PC-3 (cell line): Measurements from ENCODE around the gene DDO. TPM values are rescaled to one million over a fixed set of nuclear protein-coding genes. Genes with fewer than 3 reads are reported as not detected.

ENCODE experiments used
- ATAC-seq: fragments of 200-7000 bp; cut with Tn5 transposase; 2 replicates; pipeline ENCODE4 v1.9.1; 2020; ENCODE audit warnings: mild to moderate bottlenecking, moderate library complexity
- BruUV-seq: library from RNA; stranded (reverse); fragments of 400-500 nt; replicated peaks from 2 replicates; lab custom pipeline; 2021; lab: Mats Ljungman, UMichigan
- CTCF ChIA-PET: fragments of 300-600 bp; sonication (Branson Sonifier 250); formaldehyde crosslinking; loops from one replicate; lab custom pipeline; 2022; ENCODE audit warnings: antibody characterized with exemption; lab: Charles Lee
- POLR2A ChIA-PET: fragments of 300-600 bp; sonication (Branson Sonifier 250); formaldehyde crosslinking; loops from one replicate; lab custom pipeline; 2022; ENCODE audit warnings: antibody characterized with exemption; ENCODE audit not compliant: unreplicated experiment; lab: Charles Lee
- DNase-seq: peaks from one replicate; pipeline ENCODE4 v3.0.0-alpha.2; 2015
- H2AFZ ChIP-seq: fragments of 300-600 bp; sonication (generic); 2 replicates; pipeline ENCODE4 v1.6.0; 2016; ENCODE audit warnings: antibody characterized with exemption, low read length
- H3F3A ChIP-seq: fragments of 300-600 bp; sonication (generic); one replicate; pipeline ENCODE4 v1.6.0; 2017; ENCODE audit warnings: antibody characterized with exemption, low read length, control low read depth, mild to moderate bottlenecking; ENCODE audit not compliant: unreplicated experiment
- H3K27ac ChIP-seq: fragments of 300-600 bp; sonication (generic); 2 replicates; pipeline ENCODE4 v1.5.1; 2016; ENCODE audit warnings: mild to moderate bottlenecking, low read length
- H3K27me3 ChIP-seq: fragments of 300-600 bp; sonication (generic); 2 replicates; pipeline ENCODE4 v1.6.1; 2016; ENCODE audit warnings: low read length, mixed read lengths
- H3K36me3 ChIP-seq: fragments of 300-600 bp; sonication (generic); 2 replicates; pipeline ENCODE4 v1.6.1; 2016; ENCODE audit warnings: low read depth, mixed run types, low read length, mixed read lengths
- H3K4me1 ChIP-seq: fragments of 300-600 bp; sonication (generic); 2 replicates; pipeline ENCODE4 v1.5.1; 2016; ENCODE audit warnings: low read length; ENCODE audit not compliant: insufficient read depth
- H3K4me2 ChIP-seq: fragments of 300-600 bp; sonication (generic); 2 replicates; pipeline ENCODE4 v1.6.0; 2016; ENCODE audit warnings: low read length
- H3K4me3 ChIP-seq: fragments of 300-600 bp; sonication (generic); 2 replicates; pipeline ENCODE4 v1.5.1; 2016; ENCODE audit warnings: mild to moderate bottlenecking, low read length, mixed read lengths
- H3K79me2 ChIP-seq: fragments of 300-600 bp; sonication (generic); 2 replicates; pipeline ENCODE4 v1.6.1; 2017; ENCODE audit warnings: low read length, mixed read lengths
- H3K9ac ChIP-seq: fragments of 300-600 bp; sonication (generic); 2 replicates; pipeline ENCODE4 v1.6.0; 2016; ENCODE audit warnings: mild to moderate bottlenecking, low read length
- H3K9me2 ChIP-seq: fragments of 300-600 bp; sonication (generic); replicated peaks from 2 replicates; pipeline ENCODE4 v1.6.1; 2016; ENCODE audit warnings: mixed run types, low read length, mixed read lengths
- H3K9me3 ChIP-seq: fragments of 300-600 bp; sonication (generic); 2 replicates; pipeline ENCODE4 v1.6.1; 2016; ENCODE audit warnings: low read length, mixed read lengths
- H4K20me1 ChIP-seq: fragments of 300-600 bp; sonication (generic); 2 replicates; pipeline ENCODE4 v1.6.1; 2016; ENCODE audit warnings: low read length, mixed read lengths
- EZH2 ChIP-seq: fragments of 300-600 bp; sonication (generic); IDR thresholded peaks from one replicate; pipeline ENCODE4 v1.6.1; 2017; ENCODE audit warnings: antibody characterized with exemption, mild to moderate bottlenecking, low read length; ENCODE audit not compliant: unreplicated experiment
- EZH2phosphoT487 ChIP-seq: fragments of 300-600 bp; sonication (generic); IDR thresholded peaks from 2 replicates; pipeline ENCODE4 v1.6.1; 2018; ENCODE audit warnings: mild to moderate bottlenecking, antibody characterized with exemption, low read length, borderline replicate concordance
- intact Hi-C: fragments of 100-400 bp; cut with micrococcal nuclease; formaldehyde crosslinking; loops from 2 replicates; pipeline ENCODE4 v1.9.0; 2023
- total RNA-seq: library from RNA; depleted of rRNA; stranded (reverse); fragments of >200 nt; gene quantifications from 2 replicates; pipeline ENCODE4 v1.2.3, GENCODE V29; 2014
- TF ChIP-seq, protein P1 (sequence below): fragments of 300-600 bp; sonication (generic); conservative IDR thresholded peaks from 2 replicates; pipeline ENCODE4 v1.5.1; 2017; ENCODE audit warnings: antibody characterized with exemption, low read depth, mild to moderate bottlenecking, low read length

DDO gene
- total RNA-seq, 1 experiment from 2014 or later = not detected

DNA sequence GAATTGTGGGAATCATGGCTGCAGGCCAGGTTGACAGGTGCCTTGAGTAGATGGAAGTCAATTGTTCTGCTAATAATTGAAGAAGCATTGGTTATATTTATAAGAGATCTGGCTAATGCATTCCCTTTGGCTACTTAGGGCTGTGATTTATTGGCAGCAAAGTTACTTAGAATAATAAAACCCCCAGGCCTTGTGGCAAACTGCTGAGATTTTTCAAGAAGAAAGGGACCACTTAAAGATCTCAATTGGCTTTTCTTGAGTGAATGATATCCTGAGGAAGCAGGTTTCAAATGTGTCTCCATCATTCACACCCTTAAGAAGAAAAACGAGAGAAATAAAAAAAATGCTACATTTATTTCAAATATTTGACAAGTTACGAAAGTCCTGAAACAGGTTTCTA, 27.4 kb downstream of the DDO start:
- Histone ChIP-seq H3K27me3 (no peaks in the 10 kb centered on the region), H3K36me3 (no peaks in the 10 kb centered on the region; the same call in 1 of the 2 replicates), H3K9ac (no peak overlapping the region), H3K4me3 (no peak overlapping the region), H3K4me1 (no peaks in the 10 kb centered on the region), H3K9me2 (no peaks in the 10 kb centered on the region), H4K20me1 (no peaks in the 10 kb centered on the region), H3K9me3 (no peaks in the 10 kb centered on the region), H3K27ac (no peak overlapping the region), H3K79me2 (no peaks in the 10 kb centered on the region), H3F3A (no peaks in the 10 kb centered on the region), H3K4me2 (no peak overlapping the region), H2AFZ (no peak overlapping the region)
- ChIA-PET POLR2A (no interaction called here), CTCF (no interaction called here)
- BruUV-seq = no TSS peak
- no peak for ATAC-seq
- intact Hi-C loops = no loop called here
- no peak for DNase-seq
- no peak for TF ChIP-seq EZH2phosphoT487
- no peak for TF ChIP-seq EZH2
- TF ChIP-seq, protein P1, sequence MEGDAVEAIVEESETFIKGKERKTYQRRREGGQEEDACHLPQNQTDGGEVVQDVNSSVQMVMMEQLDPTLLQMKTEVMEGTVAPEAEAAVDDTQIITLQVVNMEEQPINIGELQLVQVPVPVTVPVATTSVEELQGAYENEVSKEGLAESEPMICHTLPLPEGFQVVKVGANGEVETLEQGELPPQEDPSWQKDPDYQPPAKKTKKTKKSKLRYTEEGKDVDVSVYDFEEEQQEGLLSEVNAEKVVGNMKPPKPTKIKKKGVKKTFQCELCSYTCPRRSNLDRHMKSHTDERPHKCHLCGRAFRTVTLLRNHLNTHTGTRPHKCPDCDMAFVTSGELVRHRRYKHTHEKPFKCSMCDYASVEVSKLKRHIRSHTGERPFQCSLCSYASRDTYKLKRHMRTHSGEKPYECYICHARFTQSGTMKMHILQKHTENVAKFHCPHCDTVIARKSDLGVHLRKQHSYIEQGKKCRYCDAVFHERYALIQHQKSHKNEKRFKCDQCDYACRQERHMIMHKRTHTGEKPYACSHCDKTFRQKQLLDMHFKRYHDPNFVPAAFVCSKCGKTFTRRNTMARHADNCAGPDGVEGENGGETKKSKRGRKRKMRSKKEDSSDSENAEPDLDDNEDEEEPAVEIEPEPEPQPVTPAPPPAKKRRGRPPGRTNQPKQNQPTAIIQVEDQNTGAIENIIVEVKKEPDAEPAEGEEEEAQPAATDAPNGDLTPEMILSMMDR = no peak

- Histone ChIP-seq H3K27ac (no peak overlapping the region), H3K27me3 (no peaks in the 10 kb centered on the region), H3K36me3 (no peaks in the 10 kb centered on the region), H3K4me3 (no peak overlapping the region), H3K79me2 (no peaks in the 10 kb centered on the region), H3K4me1 (no peaks in the 10 kb centered on the region), H3K9ac (no peak overlapping the region), H3K9me3 (no peaks in the 10 kb centered on the region), H4K20me1 (no peaks in the 10 kb centered on the region), H3F3A (no peaks in the 10 kb centered on the region), H3K9me2 (no peaks in the 10 kb centered on the region), H3K4me2 (no peak overlapping the region), H2AFZ (no peak overlapping the region)
- ATAC-seq (no peak), DNase-seq (no peak)
- ChIA-PET POLR2A (no interaction called here), CTCF (no interaction called here)
- no TSS peak for BruUV-seq
- no peak for TF ChIP-seq EZH2phosphoT487
- TF ChIP-seq, protein P1 = no peak
- TF ChIP-seq EZH2 = no peak
- intact Hi-C loops = no loop called here
Observed at GRCh38 chr6:110385458-110385863, 29.9 kb downstream of the DDO start.

GRCh38 chr6:110378552-110378951, 36.8 kb downstream of the DDO start:
- POLR2A ChIA-PET = no interaction called here
- H3F3A ChIP-seq = no peaks in the 10 kb centered on the region

More at GRCh38 chr6:110378552-110378951, 36.8 kb downstream of the DDO start:
- CTCF ChIA-PET = no interaction called here
- intact Hi-C loops = no loop called here
- no TSS peak for BruUV-seq
- Histone ChIP-seq H3K4me2 (no peak overlapping the region), H3K36me3 (no peaks in the 10 kb centered on the region), H3K4me1 (no peaks in the 10 kb centered on the region), H3K9me3 (no peaks in the 10 kb centered on the region), H3K9ac (no peak overlapping the region), H4K20me1 (no peaks in the 10 kb centered on the region), H3K79me2 (no peaks in the 10 kb centered on the region), H3K4me3 (no peak overlapping the region), H3K27me3 (peaks cover 8% of the 10 kb centered on the region; the same call in 1 of the 2 replicates), H3K9me2 (no peaks in the 10 kb centered on the region), H3K27ac (no peak overlapping the region), H2AFZ (no peak overlapping the region)
- ATAC-seq (no peak), DNase-seq (no peak)
- no peak for TF ChIP-seq EZH2phosphoT487
